ENCODE results near the gene BRF1.

BRF1 gene

GRCh38 chr14:105207460-105207901 is 93.3 kb downstream of the BRF1 start:
- peak; percentile 27 for DNase-seq

- DNase-seq: peak; percentile 23
Measured at GRCh38 chr14:105206873-105207272, 93.9 kb downstream of the BRF1 start.

GRCh38 chr14:105205673-105206208 is 95.1 kb downstream of the BRF1 start:
- DNase-seq: peak; percentile 45

- peak; percentile 31 for DNase-seq
Measured at GRCh38 chr14:105204931-105205672, 95.7 kb downstream of the BRF1 start.

- DNase-seq: peak; percentile 6
Measured at GRCh38 chr14:105204206-105204930, 96.4 kb downstream of the BRF1 start.

- peak; percentile 11 for DNase-seq
Measured at GRCh38 chr14:105203701-105204100, 97.1 kb downstream of the BRF1 start.

- DNase-seq: peak; percentile 91
Measured at GRCh38 chr14:105203057-105203531, 97.7 kb downstream of the BRF1 start.

- peak; percentile 50 for DNase-seq
Measured at GRCh38 chr14:105201925-105202513, 98.8 kb downstream of the BRF1 start.

GRCh38 chr14:105201156-105201924 is 99.5 kb downstream of the BRF1 start:
- DNase-seq: peak; percentile 51

GRCh38 chr14:105200641-105201040 is 100.2 kb downstream of the BRF1 start:
- peak; percentile 11 for DNase-seq

GRCh38 chr14:105200074-105200473 is 100.7 kb downstream of the BRF1 start:
- peak; percentile 13 for DNase-seq

GRCh38 chr14:105199093-105199492 is 101.7 kb downstream of the BRF1 start:
- peak; percentile 13 for DNase-seq

GRCh38 chr14:105198588-105198987 is 102.2 kb downstream of the BRF1 start:
- DNase-seq: peak; percentile 15

- peak; percentile 66 for DNase-seq
Measured at GRCh38 chr14:105197211-105197641, 103.6 kb downstream of the BRF1 start.

GRCh38 chr14:105196265-105196960 is 104.4 kb downstream of the BRF1 start:
- peak; percentile 89 for DNase-seq

- DNase-seq: peak; percentile 78
Measured at GRCh38 chr14:105195522-105196264, 105.1 kb downstream of the BRF1 start.

GRCh38 chr14:105195051-105195450 is 105.8 kb downstream of the BRF1 start:
- no peak for DNase-seq

GRCh38 chr14:105193916-105194782 is 106.7 kb downstream of the BRF1 start:
- DNase-seq: peak; percentile 22

GRCh38 chr14:105192866-105193731 is 107.7 kb downstream of the BRF1 start:
- peak; percentile 60 for DNase-seq
